ENCODE results near the gene RNASEL.

GRCh38 chr1:182602935-182603645 lies 14.0 kb upstream of the RNASEL start:
- TF ChIP-seq POLR2A (IDR thresholded peaks at IDR 0.05; ENCODE audit: low read length) (no peak), GATA1 (IDR thresholded peaks at IDR 0.05; ENCODE audit: low read depth, low read length) (no peak)

Data from erythroblast (primary cell).